DND-41 (cell line): ENCODE data around the gene TMEM258.

ENCODE experiments used
- ATAC-seq: fragments of 200-7000 bp; cut with Tn5 transposase; 3 replicates; pipeline ENCODE4 v1.9.1; 2021; ENCODE audit warnings: low read depth; ENCODE audit not compliant: insufficient read depth
- DNase-seq: peaks from one replicate; pipeline ENCODE4 v3.0.0-alpha.2; 2020
- H2AFZ ChIP-seq: 2 replicates; pipeline ENCODE4 v1.6.0; 2012; ENCODE audit warnings: low read depth, low read length
- H3K27ac ChIP-seq: 2 replicates; pipeline ENCODE4 v1.5.1; 2012; ENCODE audit warnings: low read length, inconsistent platforms
- H3K27me3 ChIP-seq: fragments of 200-600 bp; sonication (generic); 2 replicates; pipeline ENCODE4 v1.6.0; 2012; ENCODE audit warnings: low read length, mild to moderate bottlenecking, inconsistent platforms; ENCODE audit not compliant: insufficient read depth, poor library complexity
- H3K36me3 ChIP-seq: 2 replicates; pipeline ENCODE4 v1.5.1; 2012; ENCODE audit warnings: low read length, inconsistent platforms; ENCODE audit not compliant: insufficient read depth
- H3K4me1 ChIP-seq: 2 replicates; pipeline ENCODE4 v1.5.1; 2012; ENCODE audit warnings: mild to moderate bottlenecking, low read length; ENCODE audit not compliant: insufficient read depth
- H3K4me2 ChIP-seq: 2 replicates; pipeline ENCODE4 v1.6.0; 2012; ENCODE audit warnings: mild to moderate bottlenecking, moderate library complexity, low read length, inconsistent platforms; ENCODE audit not compliant: insufficient read depth
- H3K4me3 ChIP-seq, 2 experiments: fragments of 200-600 bp in 1 of 2; shearing (Covaris generic) in 1 of 2; 2 replicates each; pipeline ENCODE4 v1.5.1; 2012 to 2016; ENCODE audit warnings: inconsistent platforms in 2 of 2, low read length in 2 of 2, mild to moderate bottlenecking in 2 of 2, low read depth in 1 of 2, moderate library complexity in 1 of 2
- H3K79me2 ChIP-seq: 2 replicates; pipeline ENCODE4 v1.6.0; 2012; ENCODE audit warnings: low read length, inconsistent platforms; ENCODE audit not compliant: insufficient read depth
- H3K9ac ChIP-seq: 2 replicates; pipeline ENCODE4 v1.6.0; 2012; ENCODE audit warnings: low read depth, mild to moderate bottlenecking, inconsistent platforms, low read length, moderate library complexity
- H3K9me3 ChIP-seq: 2 replicates; pipeline ENCODE4 v1.5.1; 2012; ENCODE audit warnings: low read length, moderate library complexity, mild to moderate bottlenecking, inconsistent platforms; ENCODE audit not compliant: insufficient read depth, severe bottlenecking
- H4K20me1 ChIP-seq: 2 replicates; pipeline ENCODE4 v1.6.0; 2012; ENCODE audit warnings: low read length; ENCODE audit not compliant: insufficient read depth
- CTCF ChIP-seq: IDR thresholded peaks from 2 replicates; pipeline ENCODE4 v1.5.1; 2012; ENCODE audit warnings: borderline replicate concordance, low read length, moderate library complexity, mild to moderate bottlenecking; ENCODE audit not compliant: poor library complexity, severe bottlenecking; ENCODE audit errors: extremely low read depth
- EZH2 ChIP-seq: IDR thresholded peaks from 3 replicates; pipeline ENCODE4 v1.6.1; 2012; ENCODE audit warnings: borderline replicate concordance, low read depth, mild to moderate bottlenecking, moderate library complexity, low read length, inconsistent platforms; ENCODE audit not compliant: severe bottlenecking

TMEM258 gene

GRCh38 chr11:61766353-61766841 lies 26.0 kb downstream of the TMEM258 start:
- H3K27me3 ChIP-seq: no peaks in the 10 kb centered on the region
- H3K4me1 ChIP-seq: no peaks in the 10 kb centered on the region
- no peaks in the 10 kb centered on the region for H3K79me2 ChIP-seq
- no peaks in the 10 kb centered on the region for H3K36me3 ChIP-seq
- H2AFZ ChIP-seq: no peak overlapping the region
- no peak overlapping the region for H3K27ac ChIP-seq
- H3K9me3 ChIP-seq: no peaks in the 10 kb centered on the region
- H3K9ac ChIP-seq: no peak overlapping the region
- TF ChIP-seq EZH2: no peak
- TF ChIP-seq CTCF: no peak
- no peak for DNase-seq
- no peak for ATAC-seq
- H3K4me3 ChIP-seq: no peak overlapping the region
- no peaks in the 10 kb centered on the region for H4K20me1 ChIP-seq
- H3K4me2 ChIP-seq: no peak overlapping the region

GRCh38 chr11:61765550-61766253 lies 26.7 kb downstream of the TMEM258 start:
- no peak for DNase-seq
- no peak for TF ChIP-seq EZH2
- no peak for TF ChIP-seq CTCF
- H3K9ac ChIP-seq: no peak overlapping the region
- H2AFZ ChIP-seq: no peak overlapping the region
- H3K4me2 ChIP-seq: no peak overlapping the region
- H3K79me2 ChIP-seq: no peaks in the 10 kb centered on the region
- H3K27me3 ChIP-seq: no peaks in the 10 kb centered on the region
- no peak for ATAC-seq
- no peak overlapping the region for H3K4me3 ChIP-seq
- no peaks in the 10 kb centered on the region for H4K20me1 ChIP-seq
- no peaks in the 10 kb centered on the region for H3K9me3 ChIP-seq
- no peak overlapping the region for H3K27ac ChIP-seq
- H3K36me3 ChIP-seq: no peaks in the 10 kb centered on the region
- H3K4me1 ChIP-seq: no peaks in the 10 kb centered on the region

GRCh38 chr11:61764606-61765260 lies 27.7 kb downstream of the TMEM258 start:
- Histone ChIP-seq H3K27ac (no peak overlapping the region), H3K9me3 (no peaks in the 10 kb centered on the region), H2AFZ (no peak overlapping the region), H4K20me1 (no peaks in the 10 kb centered on the region), H3K27me3 (no peaks in the 10 kb centered on the region), H3K4me3 (no peak overlapping the region), H3K4me2 (no peak overlapping the region), H3K36me3 (no peaks in the 10 kb centered on the region), H3K9ac (no peak overlapping the region), H3K4me1 (no peaks in the 10 kb centered on the region), H3K79me2 (no peaks in the 10 kb centered on the region)
- TF ChIP-seq CTCF (no peak), EZH2 (no peak)
- ATAC-seq (no peak), DNase-seq (no peak)
